Measurements from ENCODE around the gene SNX30. TPM values are rescaled to one million over a fixed set of nuclear protein-coding genes. Genes with fewer than 3 reads are reported as not detected.

Gene SNX30
- total RNA-seq, 1 experiment from 2014 or later = 6.4 TPM

DNA sequence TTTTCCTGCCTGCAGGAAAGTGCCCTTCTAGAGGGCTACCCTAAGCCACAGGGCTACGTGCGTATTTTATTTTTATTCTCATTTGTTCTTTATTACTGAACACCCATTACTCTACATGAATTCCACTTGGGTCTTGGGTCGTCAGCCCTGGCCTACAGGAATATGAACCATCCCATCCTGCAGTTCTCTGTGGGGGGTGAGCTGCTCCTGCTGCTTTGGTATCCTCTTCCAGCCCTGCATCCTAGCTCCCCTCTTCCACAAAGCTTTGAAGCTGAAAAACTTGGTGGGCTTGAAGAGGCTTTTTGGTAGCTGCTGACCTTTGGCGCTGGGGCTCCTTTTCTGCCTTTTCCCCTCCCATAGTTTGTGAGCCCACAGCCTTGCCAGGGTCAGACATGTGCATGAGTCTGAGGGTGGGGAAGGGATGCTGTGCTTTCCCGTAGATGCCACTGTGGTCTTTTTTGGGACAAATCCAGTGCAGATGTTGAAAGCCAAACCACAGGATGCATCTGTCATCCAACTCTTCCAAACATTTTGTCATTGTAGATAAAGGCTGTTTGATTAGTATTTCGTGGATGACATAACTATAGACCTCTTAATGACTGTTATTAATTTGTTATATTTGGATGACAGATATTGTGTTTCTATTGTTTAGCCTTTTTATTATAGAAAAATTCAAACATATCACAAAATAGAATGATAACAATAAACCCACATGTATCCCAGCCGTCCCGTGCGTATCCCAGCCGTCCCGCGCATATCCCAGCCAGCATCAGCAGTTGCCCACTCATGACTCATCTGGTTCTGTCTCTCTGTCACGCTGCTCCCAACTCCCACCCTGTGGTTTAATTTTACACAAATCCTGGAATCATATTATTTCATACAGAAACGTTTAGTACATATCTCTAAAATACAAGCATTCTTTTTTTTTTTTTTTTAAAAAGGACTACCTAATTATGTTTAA lies 96.2 kb downstream of the SNX30 start:
- no peak overlapping the region for H2AFZ ChIP-seq (ENCODE audit: low read length)
- no peaks in the 10 kb centered on the region for H4K20me1 ChIP-seq (ENCODE audit: low read length)
- H3K27ac ChIP-seq (ENCODE audit: low read length) = no peak overlapping the region
- H3K27me3 ChIP-seq (ENCODE audit: low read length) = no peaks in the 10 kb centered on the region
- peaks cover 5% of the 10 kb centered on the region; the same call in 1 of the 2 replicates for H3K4me1 ChIP-seq (ENCODE audit: insufficient read depth, low read length)
- DNase-seq (no peak), ATAC-seq (no peak)
- no peaks in the 10 kb centered on the region for H3K79me2 ChIP-seq (ENCODE audit: low read length)
- H3F3A ChIP-seq (ENCODE audit: low read length, unreplicated experiment) = no peaks in the 10 kb centered on the region
- POLR2A ChIA-PET (ENCODE audit: unreplicated experiment) = no interaction called here
- H3K4me2 ChIP-seq (ENCODE audit: low read length) = no peak overlapping the region
- no peak overlapping the region for H3K9ac ChIP-seq (ENCODE audit: low read length)
- H3K9me2 ChIP-seq (replicated peaks; ENCODE audit: low read length) = no peaks in the 10 kb centered on the region
- H3K36me3 ChIP-seq (ENCODE audit: low read depth, low read length) = no peaks in the 10 kb centered on the region
- CTCF ChIA-PET = no interaction called here
- no TSS peak for BruUV-seq (replicated peaks)
- TF ChIP-seq, protein P1, sequence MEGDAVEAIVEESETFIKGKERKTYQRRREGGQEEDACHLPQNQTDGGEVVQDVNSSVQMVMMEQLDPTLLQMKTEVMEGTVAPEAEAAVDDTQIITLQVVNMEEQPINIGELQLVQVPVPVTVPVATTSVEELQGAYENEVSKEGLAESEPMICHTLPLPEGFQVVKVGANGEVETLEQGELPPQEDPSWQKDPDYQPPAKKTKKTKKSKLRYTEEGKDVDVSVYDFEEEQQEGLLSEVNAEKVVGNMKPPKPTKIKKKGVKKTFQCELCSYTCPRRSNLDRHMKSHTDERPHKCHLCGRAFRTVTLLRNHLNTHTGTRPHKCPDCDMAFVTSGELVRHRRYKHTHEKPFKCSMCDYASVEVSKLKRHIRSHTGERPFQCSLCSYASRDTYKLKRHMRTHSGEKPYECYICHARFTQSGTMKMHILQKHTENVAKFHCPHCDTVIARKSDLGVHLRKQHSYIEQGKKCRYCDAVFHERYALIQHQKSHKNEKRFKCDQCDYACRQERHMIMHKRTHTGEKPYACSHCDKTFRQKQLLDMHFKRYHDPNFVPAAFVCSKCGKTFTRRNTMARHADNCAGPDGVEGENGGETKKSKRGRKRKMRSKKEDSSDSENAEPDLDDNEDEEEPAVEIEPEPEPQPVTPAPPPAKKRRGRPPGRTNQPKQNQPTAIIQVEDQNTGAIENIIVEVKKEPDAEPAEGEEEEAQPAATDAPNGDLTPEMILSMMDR (conservative IDR thresholded peaks at IDR 0.05; ENCODE audit: low read depth, low read length) = no peak
- no peak for TF ChIP-seq EZH2 (IDR thresholded peaks at IDR 0.05; ENCODE audit: low read length, unreplicated experiment)
- TF ChIP-seq EZH2phosphoT487 (IDR thresholded peaks at IDR 0.05; ENCODE audit: borderline replicate concordance, low read length) = no peak
- intact Hi-C loops (cut with micrococcal nuclease) = no loop called here
- no peaks in the 10 kb centered on the region for H3K9me3 ChIP-seq (ENCODE audit: low read length)
- H3K4me3 ChIP-seq (ENCODE audit: low read length) = no peak overlapping the region

DNA sequence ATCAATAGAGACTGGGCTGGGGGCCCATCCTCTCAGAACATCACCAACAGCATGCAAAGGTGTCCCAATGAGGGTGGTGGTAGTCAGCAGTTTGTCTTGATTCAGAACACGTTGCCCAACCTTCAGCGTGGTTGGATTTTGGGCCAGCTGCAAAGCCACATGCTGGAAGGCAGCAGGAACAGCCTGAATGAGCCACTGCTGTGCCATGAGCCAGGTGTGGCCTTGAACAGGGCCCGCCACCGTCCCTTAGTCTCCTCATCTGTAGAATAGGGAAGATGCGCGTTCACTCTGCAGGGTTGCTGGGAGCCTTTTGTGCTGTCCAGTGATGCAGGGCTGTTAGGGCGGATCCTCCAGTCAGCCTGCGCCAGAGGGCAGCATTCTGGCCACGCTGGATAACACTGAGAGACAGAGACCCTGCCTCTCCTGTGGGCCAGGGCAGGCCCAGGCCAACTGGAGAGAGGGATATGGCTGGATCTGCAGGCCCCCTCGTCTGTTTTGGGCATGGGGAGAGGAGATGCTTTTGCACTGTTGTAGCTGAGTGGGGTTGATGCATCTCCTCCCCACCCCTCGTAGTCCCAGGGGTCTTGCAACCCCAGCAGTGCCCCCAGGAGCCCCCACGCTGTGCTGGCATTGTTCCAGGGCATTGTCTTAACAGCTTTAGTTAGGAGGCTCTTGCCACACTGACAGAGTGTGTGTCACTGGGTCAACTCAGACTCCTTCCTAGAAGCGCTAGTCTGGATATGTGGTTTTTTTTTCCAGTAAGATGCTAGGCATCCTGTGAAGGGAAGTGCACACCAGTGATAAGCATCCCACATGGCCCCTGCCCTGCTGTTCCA lies 98.0 kb downstream of the SNX30 start:
- no peaks in the 10 kb centered on the region for H4K20me1 ChIP-seq (ENCODE audit: low read length)
- H3K36me3 ChIP-seq (ENCODE audit: low read depth, low read length) = no peaks in the 10 kb centered on the region
- no peak for ATAC-seq
- no peak overlapping the region for H3K4me3 ChIP-seq (ENCODE audit: low read length)
- H3K9me3 ChIP-seq (ENCODE audit: low read length) = no peaks in the 10 kb centered on the region
- intact Hi-C loops (cut with micrococcal nuclease) = no loop called here
- POLR2A ChIA-PET (ENCODE audit: unreplicated experiment) = no interaction called here
- H3K9me2 ChIP-seq (replicated peaks; ENCODE audit: low read length) = no peaks in the 10 kb centered on the region
- CTCF ChIA-PET = no interaction called here
- peaks cover 5% of the 10 kb centered on the region; the same call in 1 of the 2 replicates for H3K4me1 ChIP-seq (ENCODE audit: insufficient read depth, low read length)
- BruUV-seq (replicated peaks) = no TSS peak
- H2AFZ ChIP-seq (ENCODE audit: low read length) = no peak overlapping the region
- no peaks in the 10 kb centered on the region for H3K79me2 ChIP-seq (ENCODE audit: low read length)
- H3K27me3 ChIP-seq (ENCODE audit: low read length) = no peaks in the 10 kb centered on the region
- no peak overlapping the region for H3K9ac ChIP-seq (ENCODE audit: low read length)
- DNase-seq = no peak
- TF ChIP-seq EZH2 (IDR thresholded peaks at IDR 0.05; ENCODE audit: low read length, unreplicated experiment) (no peak), EZH2phosphoT487 (IDR thresholded peaks at IDR 0.05; ENCODE audit: borderline replicate concordance, low read length) (no peak)
- TF ChIP-seq, protein P1 (conservative IDR thresholded peaks at IDR 0.05; ENCODE audit: low read depth, low read length) = no peak
- no peaks in the 10 kb centered on the region for H3F3A ChIP-seq (ENCODE audit: low read length, unreplicated experiment)
- no peak overlapping the region for H3K4me2 ChIP-seq (ENCODE audit: low read length)
- no peak overlapping the region for H3K27ac ChIP-seq (ENCODE audit: low read length)
